Fibroblast of lung (primary cell): Measurements from ENCODE around the gene FAM117B. TPM values are rescaled to one million over a fixed set of nuclear protein-coding genes. Genes with fewer than 3 reads are reported as not detected.

Experiments used
- DNase-seq, 2 donors: peaks; one replicate each; pipeline versions ENCODE4 v3.0.0 to v3.0.0-alpha.2; 2010; ENCODE audit warnings: low read depth in 2 of 2
- H2AFZ ChIP-seq: 2 replicates; pipeline ENCODE4 v1.5.1; 2012; ENCODE audit warnings: low read length, control low read depth, inconsistent platforms
- H3K27ac ChIP-seq: 2 replicates; pipeline ENCODE4 v1.5.1; 2011; ENCODE audit warnings: low read length, control low read depth; ENCODE audit not compliant: insufficient read depth
- H3K27me3 ChIP-seq: 2 replicates; pipeline ENCODE4 v1.5.1; 2011; ENCODE audit warnings: mild to moderate bottlenecking, low read length; ENCODE audit not compliant: control insufficient read depth, insufficient read depth
- H3K36me3 ChIP-seq: 2 replicates; pipeline ENCODE4 v1.5.1; 2011; ENCODE audit warnings: low read length; ENCODE audit not compliant: control insufficient read depth, insufficient read depth
- H3K4me1 ChIP-seq: 2 replicates; pipeline ENCODE4 v1.5.1; 2011; ENCODE audit warnings: low read length; ENCODE audit not compliant: control insufficient read depth, insufficient read depth; ENCODE audit errors: extremely low read depth
- H3K4me2 ChIP-seq: 2 replicates; pipeline ENCODE4 v1.5.1; 2011; ENCODE audit warnings: low read length, control low read depth; ENCODE audit not compliant: insufficient read depth; ENCODE audit errors: extremely low read depth
- H3K4me3 ChIP-seq, 4 experiments: fragments of 200-600 bp in 1 of 4; sonication (generic) in 1 of 4; replicated peaks in 1 of 4; 2 replicates each; pipeline ENCODE4 v1.5.1; 2011 to 2016; ENCODE audit warnings: low read length in 4 of 4, low read depth in 3 of 4, mild to moderate bottlenecking in 3 of 4, control low read depth in 2 of 4, inconsistent platforms in 1 of 4, mixed read lengths in 1 of 4; ENCODE audit not compliant: insufficient read depth in 1 of 4; ENCODE audit errors: control extremely low read depth in 1 of 4
- H3K79me2 ChIP-seq: 2 replicates; pipeline ENCODE4 v1.5.1; 2012; ENCODE audit warnings: mild to moderate bottlenecking, low read length, inconsistent platforms; ENCODE audit not compliant: control insufficient read depth, insufficient read depth
- H3K9ac ChIP-seq: 2 replicates; pipeline ENCODE4 v1.5.1; 2011; ENCODE audit warnings: mild to moderate bottlenecking, low read length, control low read depth; ENCODE audit not compliant: insufficient read depth
- H3K9me3 ChIP-seq: 2 replicates; pipeline ENCODE4 v1.5.1; 2012; ENCODE audit warnings: low read depth, low read length; ENCODE audit not compliant: control insufficient read depth, insufficient read depth
- H4K20me1 ChIP-seq: 2 replicates; pipeline ENCODE4 v1.5.1; 2011; ENCODE audit warnings: low read length; ENCODE audit not compliant: control insufficient read depth, insufficient read depth; ENCODE audit errors: extremely low read depth
- EZH2 ChIP-seq: IDR thresholded peaks from 2 replicates; pipeline ENCODE4 v1.5.1; 2012; ENCODE audit warnings: low read length, control low read depth, mild to moderate bottlenecking; ENCODE audit errors: missing control alignments
- polyA plus RNA-seq, 2 donors: library from polyadenylated mRNA; depleted of rRNA in 1 of 2; stranded (reverse) in 1 of 2; unstranded in 1 of 2; fragments of >200 nt; gene quantifications; 2 replicates each; pipeline ENCODE4 v1.2.1, GENCODE V29; 2011 to 2012; ENCODE audit warnings: missing spikeins in 1 of 2
- total RNA-seq: library from RNA; depleted of rRNA; stranded (reverse); fragments of >200 nt; gene quantifications from 2 replicates; pipeline ENCODE4 v1.2.1, GENCODE V29; 2014
- TF ChIP-seq, protein P1 (sequence below), 2 donors: IDR thresholded peaks in 1 of 2; conservative IDR thresholded peaks in 1 of 2; 1 replicate in 1 of 2; 2 replicates in 1 of 2; pipeline ENCODE4 v1.5.1; 2011 to 2012; ENCODE audit warnings: low read length in 2 of 2, control low read depth in 1 of 2, inconsistent platforms in 1 of 2, low read depth in 1 of 2, mild to moderate bottlenecking in 1 of 2

FAM117B gene
- total and polyA plus RNA-seq, 2 donors (not counting 1 experiment from before 2014, with no cell fraction given), result 0.73 to 1.8 TPM

GRCh38 chr2:202763916-202764315, 129.1 kb downstream of the FAM117B start:
- H3K27me3 ChIP-seq, result no peaks in the 10 kb centered on the region
- no peak overlapping the region for H3K4me2 ChIP-seq
- H3K36me3 ChIP-seq, result no peaks in the 10 kb centered on the region
- no peaks in the 10 kb centered on the region for H3K79me2 ChIP-seq
- no peak overlapping the region for H3K4me3 ChIP-seq
- no peak overlapping the region for H3K9ac ChIP-seq
- no peak for DNase-seq
- no peak overlapping the region for H3K27ac ChIP-seq
- H4K20me1 ChIP-seq, result no peaks in the 10 kb centered on the region
- H2AFZ ChIP-seq, result no peak overlapping the region
- H3K9me3 ChIP-seq, result no peaks in the 10 kb centered on the region
- H3K4me1 ChIP-seq, result no peaks in the 10 kb centered on the region
- no peak for TF ChIP-seq EZH2
- TF ChIP-seq, protein P1, sequence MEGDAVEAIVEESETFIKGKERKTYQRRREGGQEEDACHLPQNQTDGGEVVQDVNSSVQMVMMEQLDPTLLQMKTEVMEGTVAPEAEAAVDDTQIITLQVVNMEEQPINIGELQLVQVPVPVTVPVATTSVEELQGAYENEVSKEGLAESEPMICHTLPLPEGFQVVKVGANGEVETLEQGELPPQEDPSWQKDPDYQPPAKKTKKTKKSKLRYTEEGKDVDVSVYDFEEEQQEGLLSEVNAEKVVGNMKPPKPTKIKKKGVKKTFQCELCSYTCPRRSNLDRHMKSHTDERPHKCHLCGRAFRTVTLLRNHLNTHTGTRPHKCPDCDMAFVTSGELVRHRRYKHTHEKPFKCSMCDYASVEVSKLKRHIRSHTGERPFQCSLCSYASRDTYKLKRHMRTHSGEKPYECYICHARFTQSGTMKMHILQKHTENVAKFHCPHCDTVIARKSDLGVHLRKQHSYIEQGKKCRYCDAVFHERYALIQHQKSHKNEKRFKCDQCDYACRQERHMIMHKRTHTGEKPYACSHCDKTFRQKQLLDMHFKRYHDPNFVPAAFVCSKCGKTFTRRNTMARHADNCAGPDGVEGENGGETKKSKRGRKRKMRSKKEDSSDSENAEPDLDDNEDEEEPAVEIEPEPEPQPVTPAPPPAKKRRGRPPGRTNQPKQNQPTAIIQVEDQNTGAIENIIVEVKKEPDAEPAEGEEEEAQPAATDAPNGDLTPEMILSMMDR (conservative IDR thresholded peaks at IDR 0.05 in 1 of 2, IDR thresholded peaks at IDR 0.05 in 1 of 2; ENCODE audit: low read depth in 1 of 2, low read length in 2 of 2), result no peak

GRCh38 chr2:202764991-202765390, 130.2 kb downstream of the FAM117B start:
- Histone ChIP-seq H4K20me1 (no peaks in the 10 kb centered on the region), H3K4me2 (no peak overlapping the region), H3K4me3 (no peak overlapping the region), H3K27ac (no peak overlapping the region), H3K9me3 (no peaks in the 10 kb centered on the region), H3K36me3 (no peaks in the 10 kb centered on the region), H2AFZ (no peak overlapping the region), H3K27me3 (no peaks in the 10 kb centered on the region), H3K9ac (no peak overlapping the region), H3K79me2 (no peaks in the 10 kb centered on the region), H3K4me1 (no peaks in the 10 kb centered on the region)
- DNase-seq, result no peak
- TF ChIP-seq, protein P1 (conservative IDR thresholded peaks at IDR 0.05 in 1 of 2, IDR thresholded peaks at IDR 0.05 in 1 of 2; ENCODE audit: low read depth in 1 of 2, low read length in 2 of 2), result no peak
- TF ChIP-seq EZH2, result no peak

DNA sequence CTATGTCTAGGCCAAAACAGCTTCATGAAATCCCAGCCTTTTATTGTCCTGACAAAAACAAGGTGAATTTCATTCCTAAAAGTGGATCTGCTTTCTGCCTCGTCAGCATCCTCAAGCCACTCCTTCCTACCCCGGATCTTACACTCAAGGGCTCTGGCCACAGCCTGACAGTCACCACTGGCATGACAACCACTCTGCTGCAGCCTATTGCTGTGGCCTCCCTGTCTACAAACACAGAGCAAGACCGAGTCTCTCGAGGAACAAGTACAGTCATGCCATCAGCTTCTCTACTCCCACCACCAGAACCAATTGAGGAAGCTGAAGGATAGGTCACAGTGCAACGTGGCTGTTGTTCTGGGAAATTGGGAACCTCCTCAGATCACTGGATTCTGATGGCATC, 130.7 kb downstream of the FAM117B start:
- H3K9me3 ChIP-seq, result no peaks in the 10 kb centered on the region
- H3K27ac ChIP-seq, result no peak overlapping the region
- no peak overlapping the region for H3K4me3 ChIP-seq
- TF ChIP-seq, protein P1 (conservative IDR thresholded peaks at IDR 0.05 in 1 of 2, IDR thresholded peaks at IDR 0.05 in 1 of 2; ENCODE audit: low read depth in 1 of 2, low read length in 2 of 2), result no peak
- no peak for TF ChIP-seq EZH2
- no peak overlapping the region for H3K4me2 ChIP-seq
- no peaks in the 10 kb centered on the region for H4K20me1 ChIP-seq
- H3K36me3 ChIP-seq, result no peaks in the 10 kb centered on the region
- no peaks in the 10 kb centered on the region for H3K27me3 ChIP-seq
- no peaks in the 10 kb centered on the region for H3K79me2 ChIP-seq
- no peak overlapping the region for H3K9ac ChIP-seq
- no peaks in the 10 kb centered on the region for H3K4me1 ChIP-seq
- H2AFZ ChIP-seq, result peak overlapping the region; percentile 15
- DNase-seq, result peak in 1 of 2 donors; percentile 10
